Keratinocyte (primary cell): ENCODE results near the gene CYP19A1.

Source experiments
- EZH2 ChIP-seq: IDR thresholded peaks from one replicate; pipeline ENCODE4 v1.6.1; 2012; ENCODE audit warnings: inconsistent platforms, mild to moderate bottlenecking, low read length, moderate library complexity
- TF ChIP-seq, protein P1 (sequence below), 3 experiments: IDR thresholded peaks in 1 of 3; conservative IDR thresholded peaks in 1 of 3; optimal IDR thresholded peaks in 1 of 3; 2 replicates in 2 of 3; 3 replicates in 1 of 3; pipeline versions ENCODE3 to v1.5.1; 2011; ENCODE audit warnings: low read length in 3 of 3, mild to moderate bottlenecking in 3 of 3, moderate library complexity in 2 of 3, control low read depth in 1 of 3, inconsistent platforms in 1 of 3; ENCODE audit not compliant: insufficient read depth in 2 of 3; ENCODE audit errors: extremely low read depth in 1 of 3

DNA sequence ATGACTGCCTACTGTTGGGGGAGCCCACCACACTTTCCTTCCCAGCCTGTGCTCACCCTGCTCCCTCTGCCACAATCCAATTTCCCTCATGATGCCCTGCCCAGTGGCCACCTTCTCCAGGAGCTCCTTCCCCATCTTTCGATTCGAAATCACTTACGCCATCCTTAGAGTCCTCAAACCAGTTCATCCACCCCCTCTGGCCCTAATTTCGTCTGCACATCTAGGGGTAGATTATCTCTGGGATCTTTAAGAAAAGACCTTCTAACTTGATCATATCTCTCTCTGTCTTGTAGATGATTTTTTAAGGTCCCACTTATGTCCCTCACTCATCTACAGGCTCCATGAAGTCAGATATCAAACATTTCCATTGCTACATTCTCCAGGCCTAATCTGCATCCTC is 17.1 kb downstream of the CYP19A1 start:
- TF ChIP-seq, protein P1, sequence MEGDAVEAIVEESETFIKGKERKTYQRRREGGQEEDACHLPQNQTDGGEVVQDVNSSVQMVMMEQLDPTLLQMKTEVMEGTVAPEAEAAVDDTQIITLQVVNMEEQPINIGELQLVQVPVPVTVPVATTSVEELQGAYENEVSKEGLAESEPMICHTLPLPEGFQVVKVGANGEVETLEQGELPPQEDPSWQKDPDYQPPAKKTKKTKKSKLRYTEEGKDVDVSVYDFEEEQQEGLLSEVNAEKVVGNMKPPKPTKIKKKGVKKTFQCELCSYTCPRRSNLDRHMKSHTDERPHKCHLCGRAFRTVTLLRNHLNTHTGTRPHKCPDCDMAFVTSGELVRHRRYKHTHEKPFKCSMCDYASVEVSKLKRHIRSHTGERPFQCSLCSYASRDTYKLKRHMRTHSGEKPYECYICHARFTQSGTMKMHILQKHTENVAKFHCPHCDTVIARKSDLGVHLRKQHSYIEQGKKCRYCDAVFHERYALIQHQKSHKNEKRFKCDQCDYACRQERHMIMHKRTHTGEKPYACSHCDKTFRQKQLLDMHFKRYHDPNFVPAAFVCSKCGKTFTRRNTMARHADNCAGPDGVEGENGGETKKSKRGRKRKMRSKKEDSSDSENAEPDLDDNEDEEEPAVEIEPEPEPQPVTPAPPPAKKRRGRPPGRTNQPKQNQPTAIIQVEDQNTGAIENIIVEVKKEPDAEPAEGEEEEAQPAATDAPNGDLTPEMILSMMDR (optimal IDR thresholded peaks at IDR 0.05 in 1 of 3, IDR thresholded peaks at IDR 0.05 in 1 of 3, conservative IDR thresholded peaks at IDR 0.05 in 1 of 3; ENCODE audit: extremely low read depth in 1 of 3, insufficient read depth in 2 of 3, low read length in 3 of 3): no peak
- no peak for TF ChIP-seq EZH2
